BLaER1 treated with 17β-estradiol and CSF1 and Interleukin-3, amounts not matched to agents 10 nM and 100 nM (cell line): ENCODE measurements around the gene TNIP3.

ENCODE experiments used
- H3K27ac ChIP-seq, 11 experiments: shearing (Covaris generic); formaldehyde crosslinking; 2 replicates each; pipeline ENCODE4 v1.8.1; 2022
- H3K27me3 ChIP-seq, 11 experiments: shearing (Covaris generic); formaldehyde crosslinking; 2 replicates each; pipeline ENCODE4 v1.8.1; 2022
- H3K36me3 ChIP-seq, 11 experiments: shearing (Covaris generic); formaldehyde crosslinking; 2 replicates each; pipeline ENCODE4 v1.8.1; 2022
- H3K4me1 ChIP-seq, 10 experiments: shearing (Covaris generic); formaldehyde crosslinking; 2 replicates each; pipeline ENCODE4 v1.8.1; 2022
- H3K4me2 ChIP-seq, 11 experiments: shearing (Covaris generic); formaldehyde crosslinking; 2 replicates each; pipeline ENCODE4 v1.8.1; 2022
- H3K4me3 ChIP-seq, 10 experiments: shearing (Covaris generic); formaldehyde crosslinking; 2 replicates each; pipeline ENCODE4 v1.8.1; 2022
- H3K9ac ChIP-seq, 11 experiments: shearing (Covaris generic); formaldehyde crosslinking; 2 replicates each; pipeline ENCODE4 v1.8.1; 2022
- H3K9me3 ChIP-seq, 11 experiments: shearing (Covaris generic); formaldehyde crosslinking; replicated peaks in 1 of 11; 2 replicates each; pipeline ENCODE4 v1.8.1; 2022
- H4K20me1 ChIP-seq, 11 experiments: shearing (Covaris generic); formaldehyde crosslinking; 2 replicates each; pipeline ENCODE4 v1.8.1; 2022
- Cebpa-rat ChIP-seq, 11 experiments: shearing (Covaris generic); IDR thresholded peaks; 2 replicates each; pipeline ENCODE4 v1.8.1; 2022

TNIP3 gene

DNA sequence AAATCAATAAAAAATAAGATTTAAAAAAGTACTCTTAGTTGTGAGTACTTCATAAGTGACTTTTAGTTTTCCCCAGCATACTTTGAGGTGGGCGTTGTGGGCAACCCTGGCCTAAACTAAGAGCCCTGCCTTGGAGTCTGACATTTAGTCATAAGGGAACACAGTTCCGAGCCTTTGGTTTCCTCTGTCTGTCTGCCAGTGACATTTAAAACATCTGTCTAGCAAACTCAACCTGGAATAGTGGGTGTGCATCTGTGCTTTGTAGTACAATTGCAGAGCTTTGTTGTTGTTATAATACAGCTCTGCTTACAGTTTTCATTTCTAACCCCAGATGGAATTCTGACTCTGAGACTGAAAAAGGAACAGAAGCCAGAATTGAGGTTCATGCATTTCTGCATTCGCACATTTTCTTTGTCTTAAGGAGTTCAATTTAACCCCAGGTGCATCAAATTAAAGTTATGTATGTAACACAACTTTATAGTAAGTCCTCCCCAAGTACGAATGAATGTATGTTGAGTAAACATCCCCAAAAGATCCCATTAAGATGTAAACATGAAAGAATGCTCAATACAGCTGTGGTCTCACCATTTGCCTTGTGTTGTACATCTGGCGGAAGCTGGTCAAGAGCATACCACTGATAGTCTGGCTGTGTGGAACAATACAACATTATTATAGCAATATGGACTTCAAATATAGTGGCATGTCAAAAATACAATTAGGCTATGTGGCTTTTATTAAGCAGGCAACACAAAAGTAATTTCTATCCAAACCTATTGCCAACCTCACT is 25.9 kb downstream of the TNIP3 start:
- Histone ChIP-seq H4K20me1 (no peaks in the 10 kb centered on the region), H3K4me2 (no peak overlapping the region), H3K4me1 (peaks cover 0 to 10% (median 2%) of the 10 kb centered on the region in 10 experiments; a peak in 7 of 20 replicates), H3K9me3 (no peaks in the 10 kb centered on the region), H3K27me3 (peaks cover 0 to 51% (median 0%) of the 10 kb centered on the region in 11 experiments; a peak in 4 of 22 replicates), H3K36me3 (no peaks in the 10 kb centered on the region), H3K4me3 (no peak overlapping the region), H3K27ac (no peak overlapping the region), H3K9ac (no peak overlapping the region)
- TF ChIP-seq Cebpa-rat (IDR thresholded peaks at IDR 0.05) = no peak

DNA sequence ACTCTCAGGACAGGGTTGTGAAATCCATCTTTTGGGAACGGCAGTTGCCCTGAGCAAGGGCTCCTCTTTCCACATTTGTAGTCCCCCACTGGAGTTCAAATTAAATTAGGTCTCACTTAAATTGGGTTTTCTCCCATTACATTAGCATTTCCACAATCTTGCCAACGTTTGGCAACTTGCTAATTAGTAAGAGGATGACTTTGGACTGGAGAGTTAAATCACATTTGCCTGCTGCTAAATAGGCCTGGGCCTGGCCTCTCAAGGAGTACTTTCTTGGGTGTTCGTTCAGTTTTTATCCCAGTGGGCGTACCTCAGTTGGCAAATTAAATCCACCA is 33.8 kb downstream of the TNIP3 start:
- Histone ChIP-seq H3K4me1 (no peaks in the 10 kb centered on the region), H3K9ac (no peak overlapping the region), H3K4me3 (no peak overlapping the region), H3K9me3 (no peaks in the 10 kb centered on the region), H3K27ac (no peak overlapping the region), H3K27me3 (peaks cover 0 to 30% (median 0%) of the 10 kb centered on the region in 11 experiments; a peak in 3 of 22 replicates), H3K36me3 (no peaks in the 10 kb centered on the region), H4K20me1 (no peaks in the 10 kb centered on the region), H3K4me2 (no peak overlapping the region)
- TF ChIP-seq Cebpa-rat (IDR thresholded peaks at IDR 0.05) = no peak

DNA sequence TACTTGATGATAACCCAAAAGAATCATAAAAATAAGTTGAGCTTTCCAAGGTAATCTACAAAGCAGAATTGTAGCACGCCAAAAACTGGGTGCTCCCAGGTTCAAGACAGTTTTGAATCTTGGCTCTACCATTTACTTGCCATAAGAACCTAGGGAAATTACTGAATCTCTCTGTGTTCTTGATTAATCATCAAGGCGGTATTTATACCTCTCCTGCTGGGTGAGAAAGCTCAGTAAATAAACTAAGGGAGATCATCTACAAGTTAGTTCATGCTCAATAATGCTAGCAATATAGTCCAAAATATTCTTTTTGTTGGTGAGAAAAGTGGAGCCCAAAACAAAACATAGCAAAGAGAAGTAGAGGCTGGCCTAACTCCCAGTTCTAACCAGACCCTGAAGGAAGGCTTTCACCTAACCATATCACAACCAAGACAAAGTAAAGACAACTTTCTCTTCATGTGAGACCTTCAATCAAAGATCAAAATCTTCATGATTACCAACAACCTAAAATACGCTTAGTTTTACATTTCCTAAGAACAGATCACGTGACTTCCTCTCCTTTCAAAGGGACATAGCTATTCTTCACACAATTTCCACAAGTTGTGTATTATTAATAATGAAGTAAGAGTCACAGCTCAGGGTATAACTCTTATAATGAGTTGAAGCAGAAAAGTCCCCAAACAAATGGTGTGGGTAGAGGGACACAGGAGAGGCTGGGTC is 34.4 kb downstream of the TNIP3 start:
- TF ChIP-seq Cebpa-rat (IDR thresholded peaks at IDR 0.05) = no peak
- Histone ChIP-seq H3K4me2 (no peak overlapping the region), H3K9ac (no peak overlapping the region), H3K4me3 (no peak overlapping the region), H3K9me3 (no peaks in the 10 kb centered on the region), H4K20me1 (no peaks in the 10 kb centered on the region), H3K27ac (no peak overlapping the region), H3K4me1 (no peaks in the 10 kb centered on the region), H3K27me3 (peaks cover 0 to 30% (median 0%) of the 10 kb centered on the region in 11 experiments; a peak in 3 of 22 replicates), H3K36me3 (no peaks in the 10 kb centered on the region)

DNA sequence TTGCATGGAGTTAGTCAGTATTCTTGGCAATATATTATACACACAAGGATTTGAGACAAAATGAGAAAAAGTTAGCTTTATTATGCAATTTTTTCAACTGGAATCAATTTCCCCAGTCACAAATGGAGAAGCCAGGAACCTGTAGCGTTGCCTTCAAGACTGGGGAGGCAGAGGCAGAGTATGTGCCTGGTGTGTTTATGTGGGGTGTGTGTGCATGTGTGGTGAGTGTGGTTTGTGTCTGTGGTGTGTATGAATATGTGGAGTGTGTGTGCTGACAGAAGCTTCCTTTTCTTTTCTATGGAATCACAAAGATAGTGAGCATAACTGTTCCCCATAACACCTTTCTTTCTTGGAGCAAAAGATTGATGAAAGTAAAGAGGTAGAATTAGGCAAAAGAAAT is 37.0 kb downstream of the TNIP3 start:
- H3K4me2 ChIP-seq = no peak overlapping the region
- H3K9ac ChIP-seq = no peak overlapping the region
- no peaks in the 10 kb centered on the region for H3K36me3 ChIP-seq
- H3K4me3 ChIP-seq = no peak overlapping the region
- H3K9me3 ChIP-seq = no peaks in the 10 kb centered on the region
- TF ChIP-seq Cebpa-rat (IDR thresholded peaks at IDR 0.05) = no peak
- peaks cover 0 to 6% (median 0%) of the 10 kb centered on the region in 11 experiments; a peak in 1 of 22 replicates for H3K27me3 ChIP-seq
- no peak overlapping the region for H3K27ac ChIP-seq
- H3K4me1 ChIP-seq = no peaks in the 10 kb centered on the region
- no peaks in the 10 kb centered on the region for H4K20me1 ChIP-seq

DNA sequence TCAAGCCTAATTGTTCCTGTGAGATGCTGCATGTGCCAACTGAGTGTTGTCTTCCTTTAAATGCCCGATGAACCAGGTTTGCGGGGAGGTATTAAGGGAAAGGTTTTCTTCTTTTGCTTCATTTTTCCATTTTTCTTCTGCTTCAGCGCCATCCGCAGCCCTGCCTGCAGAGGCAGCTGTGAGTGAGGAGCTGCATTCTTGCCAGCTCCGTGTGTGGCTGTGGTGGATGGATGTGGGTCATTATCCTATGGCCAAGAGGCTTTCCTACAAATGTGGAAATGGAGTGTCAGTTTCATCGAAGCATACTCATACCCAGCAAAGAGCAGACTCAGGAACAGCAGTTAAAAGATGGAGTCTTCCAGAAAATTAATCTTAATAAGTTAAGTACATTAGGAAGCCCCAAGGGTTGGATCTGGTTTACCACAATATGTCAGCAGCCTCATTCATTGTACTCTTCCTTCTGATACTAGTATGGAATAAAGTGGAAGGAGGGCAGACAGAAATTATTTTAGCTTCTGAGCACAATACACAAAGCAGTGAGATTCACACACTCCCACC is 37.6 kb downstream of the TNIP3 start:
- Histone ChIP-seq H3K4me3 (no peak overlapping the region), H3K4me1 (no peaks in the 10 kb centered on the region), H3K9me3 (no peaks in the 10 kb centered on the region), H3K27me3 (peaks cover 0 to 6% (median 0%) of the 10 kb centered on the region in 11 experiments; a peak in 1 of 22 replicates), H3K36me3 (no peaks in the 10 kb centered on the region), H3K4me2 (no peak overlapping the region), H3K9ac (no peak overlapping the region), H3K27ac (no peak overlapping the region), H4K20me1 (no peaks in the 10 kb centered on the region)
- TF ChIP-seq Cebpa-rat (IDR thresholded peaks at IDR 0.05) = no peak

DNA sequence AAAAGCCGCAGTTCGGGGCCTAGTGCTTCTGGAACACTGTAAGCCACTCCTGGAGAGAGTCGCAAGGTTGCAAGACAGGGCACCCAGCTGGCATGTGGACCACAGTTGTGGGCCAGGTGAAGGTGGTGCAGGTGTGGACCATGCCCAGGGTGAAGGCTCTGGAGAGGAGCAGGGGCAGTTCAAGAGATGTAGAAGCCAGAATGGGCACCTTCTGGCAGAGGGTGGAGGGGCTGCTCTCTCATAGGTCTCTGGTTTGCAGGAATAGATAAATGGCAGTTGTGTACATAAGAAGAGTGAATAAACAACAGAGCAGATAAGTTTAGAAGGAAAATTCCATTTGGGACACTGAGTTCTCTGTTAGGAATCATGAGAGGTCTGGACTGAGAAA is 38.6 kb downstream of the TNIP3 start:
- H3K27me3 ChIP-seq = peaks cover 0 to 6% (median 0%) of the 10 kb centered on the region in 11 experiments; a peak in 1 of 22 replicates
- no peaks in the 10 kb centered on the region for H3K9me3 ChIP-seq
- no peak overlapping the region for H3K4me2 ChIP-seq
- no peaks in the 10 kb centered on the region for H4K20me1 ChIP-seq
- H3K4me1 ChIP-seq = no peaks in the 10 kb centered on the region
- no peak overlapping the region for H3K27ac ChIP-seq
- TF ChIP-seq Cebpa-rat (IDR thresholded peaks at IDR 0.05) = no peak
- H3K9ac ChIP-seq = no peak overlapping the region
- H3K36me3 ChIP-seq = no peaks in the 10 kb centered on the region
- H3K4me3 ChIP-seq = no peak overlapping the region

DNA sequence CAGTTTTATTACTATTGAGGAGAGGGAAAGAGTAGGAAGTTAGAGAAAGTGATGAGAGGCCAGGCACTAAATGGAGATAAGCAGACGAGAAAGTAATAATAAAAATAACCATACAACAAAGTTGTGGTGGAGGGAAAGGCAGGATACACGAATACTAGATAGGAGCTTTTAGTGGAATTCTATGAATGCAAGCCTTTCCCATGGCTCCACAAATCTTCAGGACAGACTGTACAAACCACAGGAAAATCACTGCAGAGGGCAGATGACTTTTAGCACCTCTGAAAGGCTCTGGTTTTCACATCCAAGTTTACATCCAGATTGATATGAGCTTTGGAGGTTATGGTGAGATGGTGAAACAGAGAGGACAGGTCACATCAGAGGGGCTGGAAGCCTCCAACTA is 41.5 kb downstream of the TNIP3 start:
- no peak overlapping the region for H3K4me3 ChIP-seq
- H3K9me3 ChIP-seq = no peaks in the 10 kb centered on the region
- no peak overlapping the region for H3K27ac ChIP-seq
- H3K36me3 ChIP-seq = no peaks in the 10 kb centered on the region
- no peaks in the 10 kb centered on the region for H4K20me1 ChIP-seq
- H3K4me2 ChIP-seq = no peak overlapping the region
- no peak for TF ChIP-seq Cebpa-rat (IDR thresholded peaks at IDR 0.05)
- H3K9ac ChIP-seq = no peak overlapping the region
- no peaks in the 10 kb centered on the region for H3K4me1 ChIP-seq
- H3K27me3 ChIP-seq = peaks cover 0 to 6% (median 0%) of the 10 kb centered on the region in 11 experiments; a peak in 1 of 22 replicates

DNA sequence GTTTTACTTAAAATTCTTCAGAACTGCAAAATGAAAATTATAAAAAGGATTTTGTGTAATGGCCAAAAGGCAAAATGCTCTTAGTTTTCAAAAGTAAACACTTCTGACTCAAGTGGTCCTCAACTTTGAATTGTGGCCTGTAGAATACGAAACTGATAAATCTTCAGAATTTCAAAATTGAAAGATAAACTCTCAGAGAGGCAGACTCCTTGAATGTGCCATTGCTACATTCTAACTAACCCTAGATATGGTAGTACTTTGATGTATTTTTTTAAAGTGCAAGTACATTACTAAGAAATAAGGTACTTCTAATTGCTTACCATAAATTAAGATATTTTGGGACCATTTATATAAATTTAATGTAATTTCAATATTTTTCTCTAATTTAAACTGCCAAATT is 44.4 kb downstream of the TNIP3 start:
- H3K4me1 ChIP-seq = no peaks in the 10 kb centered on the region
- no peak overlapping the region for H3K27ac ChIP-seq
- H3K4me3 ChIP-seq = no peak overlapping the region
- TF ChIP-seq Cebpa-rat (IDR thresholded peaks at IDR 0.05) = no peak
- no peaks in the 10 kb centered on the region for H3K27me3 ChIP-seq
- no peaks in the 10 kb centered on the region for H4K20me1 ChIP-seq
- H3K36me3 ChIP-seq = no peaks in the 10 kb centered on the region
- H3K4me2 ChIP-seq = no peak overlapping the region
- no peaks in the 10 kb centered on the region for H3K9me3 ChIP-seq
- no peak overlapping the region for H3K9ac ChIP-seq

DNA sequence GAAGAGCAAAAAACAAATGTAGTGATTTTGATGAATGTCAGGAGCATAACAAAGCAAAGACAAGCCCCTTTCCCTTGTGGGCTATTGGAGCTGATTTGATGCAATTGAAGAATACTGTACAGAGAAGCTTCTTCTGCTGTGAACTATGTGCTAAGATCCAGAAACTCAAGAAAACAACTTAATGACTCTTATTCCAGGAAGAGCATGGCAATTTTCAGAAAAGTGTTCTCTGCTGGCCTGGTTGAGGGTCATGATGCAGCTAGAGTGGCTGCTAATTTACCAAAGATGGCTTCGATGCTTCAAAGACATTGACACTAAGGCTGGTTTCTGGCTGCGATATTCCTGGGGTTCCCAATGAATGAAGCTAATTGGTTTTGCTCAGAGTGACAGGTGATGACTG is 45.8 kb downstream of the TNIP3 start:
- H3K4me3 ChIP-seq = no peak overlapping the region
- H3K4me1 ChIP-seq = peaks cover 0 to 4% (median 0%) of the 10 kb centered on the region in 10 experiments; a peak in 1 of 20 replicates
- H4K20me1 ChIP-seq = no peaks in the 10 kb centered on the region
- no peak overlapping the region for H3K4me2 ChIP-seq
- no peaks in the 10 kb centered on the region for H3K9me3 ChIP-seq
- TF ChIP-seq Cebpa-rat (IDR thresholded peaks at IDR 0.05) = no peak
- H3K27me3 ChIP-seq = no peaks in the 10 kb centered on the region
- H3K27ac ChIP-seq = no peak overlapping the region
- H3K9ac ChIP-seq = no peak overlapping the region
- H3K36me3 ChIP-seq = no peaks in the 10 kb centered on the region
